ENCODE results near the gene GJC1.

Gene GJC1

DNA sequence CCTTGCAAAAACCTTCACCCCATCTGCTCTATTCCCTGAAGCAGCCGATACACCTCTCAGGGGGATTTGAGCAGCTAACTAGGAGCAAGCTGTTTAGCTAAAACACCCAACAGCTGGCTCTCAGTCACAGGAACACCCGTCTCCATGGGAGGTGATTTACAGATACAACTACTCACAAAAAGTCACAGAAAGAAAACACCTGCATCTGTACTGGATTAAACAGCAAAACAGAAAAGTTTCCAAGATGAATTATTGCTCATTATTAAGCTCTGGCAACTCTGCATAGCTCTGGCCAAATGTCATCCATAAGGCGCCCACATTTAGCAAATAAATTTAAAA, 22.3 kb downstream of the GJC1 start:
- ATAC-seq: peak; percentile 33
- TF ChIP-seq ARNTL (CRISPR knock-in tag; IDR thresholded peaks at IDR 0.05; ENCODE audit: borderline replicate concordance, low read depth) (no peak), ESRRG (CRISPR knock-in tag; IDR thresholded peaks at IDR 0.05) (no peak), CSDC2 (CRISPR knock-in tag; IDR thresholded peaks at IDR 0.05) (no peak), ZNF565 (CRISPR knock-in tag; conservative IDR thresholded peaks at IDR 0.05; ENCODE audit: low read depth) (no peak), BACH2 (CRISPR knock-in tag; IDR thresholded peaks at IDR 0.05; ENCODE audit: borderline replicate concordance) (no peak), RARB (CRISPR knock-in tag; IDR thresholded peaks at IDR 0.05) (no peak), OSR1 (CRISPR knock-in tag; IDR thresholded peaks at IDR 0.05) (no peak), ISL1 (CRISPR knock-in tag; IDR thresholded peaks at IDR 0.05) (no peak), CSRNP3 (CRISPR knock-in tag; IDR thresholded peaks at IDR 0.05) (no peak), ZFP3 (CRISPR knock-in tag; IDR thresholded peaks at IDR 0.05) (no peak), SNAI2 (CRISPR knock-in tag; IDR thresholded peaks at IDR 0.05) (no peak), ZFP30 (CRISPR knock-in tag; IDR thresholded peaks at IDR 0.05) (no peak)
- TF ChIP-seq, protein P1, sequence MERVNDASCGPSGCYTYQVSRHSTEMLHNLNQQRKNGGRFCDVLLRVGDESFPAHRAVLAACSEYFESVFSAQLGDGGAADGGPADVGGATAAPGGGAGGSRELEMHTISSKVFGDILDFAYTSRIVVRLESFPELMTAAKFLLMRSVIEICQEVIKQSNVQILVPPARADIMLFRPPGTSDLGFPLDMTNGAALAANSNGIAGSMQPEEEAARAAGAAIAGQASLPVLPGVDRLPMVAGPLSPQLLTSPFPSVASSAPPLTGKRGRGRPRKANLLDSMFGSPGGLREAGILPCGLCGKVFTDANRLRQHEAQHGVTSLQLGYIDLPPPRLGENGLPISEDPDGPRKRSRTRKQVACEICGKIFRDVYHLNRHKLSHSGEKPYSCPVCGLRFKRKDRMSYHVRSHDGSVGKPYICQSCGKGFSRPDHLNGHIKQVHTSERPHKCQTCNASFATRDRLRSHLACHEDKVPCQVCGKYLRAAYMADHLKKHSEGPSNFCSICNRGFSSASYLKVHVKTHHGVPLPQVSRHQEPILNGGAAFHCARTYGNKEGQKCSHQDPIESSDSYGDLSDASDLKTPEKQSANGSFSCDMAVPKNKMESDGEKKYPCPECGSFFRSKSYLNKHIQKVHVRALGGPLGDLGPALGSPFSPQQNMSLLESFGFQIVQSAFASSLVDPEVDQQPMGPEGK (CRISPR knock-in tag; IDR thresholded peaks at IDR 0.05; ENCODE audit: borderline replicate concordance): no peak

GRCh38 chr17:44807093-44807816, 22.8 kb downstream of the GJC1 start:
- no peak for TF ChIP-seq ZFP30 (CRISPR knock-in tag; IDR thresholded peaks at IDR 0.05)
- TF ChIP-seq BACH2 (CRISPR knock-in tag; IDR thresholded peaks at IDR 0.05; ENCODE audit: borderline replicate concordance): no peak
- TF ChIP-seq ZFP3 (CRISPR knock-in tag; IDR thresholded peaks at IDR 0.05): no peak
- TF ChIP-seq, protein P2, sequence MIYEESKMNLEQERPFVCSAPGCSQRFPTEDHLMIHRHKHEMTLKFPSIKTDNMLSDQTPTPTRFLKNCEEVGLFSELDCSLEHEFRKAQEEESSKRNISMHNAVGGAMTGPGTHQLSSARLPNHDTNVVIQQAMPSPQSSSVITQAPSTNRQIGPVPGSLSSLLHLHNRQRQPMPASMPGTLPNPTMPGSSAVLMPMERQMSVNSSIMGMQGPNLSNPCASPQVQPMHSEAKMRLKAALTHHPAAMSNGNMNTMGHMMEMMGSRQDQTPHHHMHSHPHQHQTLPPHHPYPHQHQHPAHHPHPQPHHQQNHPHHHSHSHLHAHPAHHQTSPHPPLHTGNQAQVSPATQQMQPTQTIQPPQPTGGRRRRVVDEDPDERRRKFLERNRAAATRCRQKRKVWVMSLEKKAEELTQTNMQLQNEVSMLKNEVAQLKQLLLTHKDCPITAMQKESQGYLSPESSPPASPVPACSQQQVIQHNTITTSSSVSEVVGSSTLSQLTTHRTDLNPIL (CRISPR knock-in tag; IDR thresholded peaks at IDR 0.05; ENCODE audit: low read depth): no peak
- TF ChIP-seq PPARA (CRISPR knock-in tag; IDR thresholded peaks at IDR 0.05; ENCODE audit: borderline replicate concordance): no peak
- TF ChIP-seq CSDC2 (CRISPR knock-in tag; IDR thresholded peaks at IDR 0.05): no peak
- no peak for TF ChIP-seq ZNF565 (CRISPR knock-in tag; conservative IDR thresholded peaks at IDR 0.05; ENCODE audit: low read depth)
- TF ChIP-seq, protein P1 (CRISPR knock-in tag; IDR thresholded peaks at IDR 0.05; ENCODE audit: borderline replicate concordance): no peak
- TF ChIP-seq TCF4 (CRISPR knock-in tag; IDR thresholded peaks at IDR 0.05; ENCODE audit: borderline replicate concordance): no peak
- TF ChIP-seq ZNF8 (CRISPR knock-in tag; IDR thresholded peaks at IDR 0.05): no peak
- no peak for TF ChIP-seq OSR1 (CRISPR knock-in tag; IDR thresholded peaks at IDR 0.05)
- TF ChIP-seq TOX (CRISPR knock-in tag; IDR thresholded peaks at IDR 0.05; ENCODE audit: borderline replicate concordance): no peak
- no peak for TF ChIP-seq ZNF70 (CRISPR knock-in tag; IDR thresholded peaks at IDR 0.05)
- TF ChIP-seq GLIS3 (CRISPR knock-in tag; IDR thresholded peaks at IDR 0.05): no peak
- ATAC-seq: peak; percentile 49; the same call in 1 of the 3 replicates

- ATAC-seq: peak; percentile 71
- TF ChIP-seq ZNF565 (CRISPR knock-in tag; conservative IDR thresholded peaks at IDR 0.05; ENCODE audit: low read depth) (no peak), ARNTL (CRISPR knock-in tag; IDR thresholded peaks at IDR 0.05; ENCODE audit: borderline replicate concordance, low read depth) (no peak), TCF4 (CRISPR knock-in tag; IDR thresholded peaks at IDR 0.05; ENCODE audit: borderline replicate concordance) (no peak), ZFP30 (CRISPR knock-in tag; IDR thresholded peaks at IDR 0.05) (no peak), ESRRG (CRISPR knock-in tag; IDR thresholded peaks at IDR 0.05) (no peak), TSHZ2 (CRISPR knock-in tag; IDR thresholded peaks at IDR 0.05) (no peak), TOX (CRISPR knock-in tag; IDR thresholded peaks at IDR 0.05; ENCODE audit: borderline replicate concordance) (no peak), GLIS3 (CRISPR knock-in tag; IDR thresholded peaks at IDR 0.05) (no peak), ZFP3 (CRISPR knock-in tag; IDR thresholded peaks at IDR 0.05) (no peak)
- TF ChIP-seq, protein P1 (CRISPR knock-in tag; IDR thresholded peaks at IDR 0.05; ENCODE audit: borderline replicate concordance): no peak
Observed at GRCh38 chr17:44804302-44805089, 25.6 kb downstream of the GJC1 start.

All from SK-N-SH treated with all-trans-retinoic acid at 6 μM for 48 hours (cell line).